Vagina (tissue), 2 donors: ENCODE data around the gene PIWIL4. TPM values are rescaled to one million over a fixed set of nuclear protein-coding genes. Genes with fewer than 3 reads are reported as not detected.

Experiments used
- DNase-seq, 2 donors: peaks; one replicate each; pipeline ENCODE4 v3.0.0-alpha.2; 2017; ENCODE audit errors: extremely low spot score in 2 of 2
- H3K27ac ChIP-seq: fragments of 200-600 bp; sonication (generic); one replicate; pipeline ENCODE4 v1.5.1; 2019
- H3K27me3 ChIP-seq: fragments of 200-600 bp; sonication (generic); one replicate; pipeline ENCODE4 v1.5.1; 2019
- H3K36me3 ChIP-seq, 2 donors: fragments of 200-600 bp; sonication (generic); one replicate each; pipeline ENCODE4 v1.5.1; 2017 to 2019
- H3K4me1 ChIP-seq: fragments of 200-600 bp; sonication (generic); one replicate; pipeline ENCODE4 v1.5.1; 2019
- H3K4me3 ChIP-seq, 2 donors: fragments of 200-600 bp; sonication (generic); 1 replicate in 1 of 2; 2 replicates in 1 of 2; pipeline ENCODE4 v1.5.1; 2016 to 2019
- H3K9me3 ChIP-seq: fragments of 200-600 bp; sonication (generic); one replicate; pipeline ENCODE4 v1.5.1; 2019
- POLR2A ChIP-seq, 2 donors: fragments of 450-650 bp; IDR thresholded peaks; one replicate each; pipeline ENCODE4 v1.6.1; 2017; ENCODE audit warnings: antibody characterized with exemption in 2 of 2, mild to moderate bottlenecking in 2 of 2, moderate library complexity in 2 of 2
- POLR2AphosphoS5 ChIP-seq, 2 donors: sonication (generic); formaldehyde crosslinking; IDR thresholded peaks; one replicate each; pipeline ENCODE4 v1.9.0; 2017; ENCODE audit warnings: antibody characterized with exemption in 2 of 2, mild to moderate bottlenecking in 2 of 2, low read depth in 1 of 2; ENCODE audit not compliant: insufficient read depth in 1 of 2
- intact Hi-C: fragments of 100-400 bp; cut with DNase I; formaldehyde crosslinking; loops from one replicate; pipeline ENCODE4 v1.15.1; 2023
- total RNA-seq: library from RNA; depleted of rRNA; stranded (reverse); fragments of >200 nt; gene quantifications from one replicate; pipeline ENCODE4 v1.2.3, GENCODE V29; 2016
- TF ChIP-seq, protein P1 (sequence below), 3 experiments: fragments of 450-650 bp in 2 of 3; fragments of 200-600 bp in 1 of 3; sonication (generic) in 1 of 3; IDR thresholded peaks; one replicate each; pipeline ENCODE4 v1.5.1; 2017 to 2019; ENCODE audit warnings: antibody characterized with exemption in 3 of 3, mild to moderate bottlenecking in 2 of 3, moderate library complexity in 2 of 3

Gene PIWIL4
- total RNA-seq, 1 donor from 2014 or later: 3.2 TPM

DNA sequence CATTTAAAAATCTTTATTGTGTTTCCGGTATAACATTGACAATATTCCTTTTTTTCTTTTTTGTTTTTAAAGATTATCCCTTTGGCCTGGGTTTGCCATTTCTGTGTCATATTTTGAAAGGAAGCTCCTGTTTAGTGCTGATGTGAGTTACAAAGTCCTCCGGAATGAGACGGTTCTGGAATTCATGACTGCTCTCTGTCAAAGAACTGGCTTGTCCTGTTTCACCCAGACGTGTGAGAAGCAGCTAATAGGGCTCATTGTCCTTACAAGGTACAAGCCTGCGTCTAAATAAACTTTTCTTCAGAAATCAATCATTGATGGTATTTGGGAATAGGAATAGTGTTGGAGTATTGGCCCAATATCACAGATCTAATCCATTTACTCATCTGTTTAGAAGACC lies 19.8 kb downstream of the PIWIL4 start:
- H3K27me3 ChIP-seq: no peaks in the 10 kb centered on the region
- H3K9me3 ChIP-seq: no peaks in the 10 kb centered on the region
- intact Hi-C loops: loop anchor here (10.0 kb wide), 1 partner anchor 72 kb away; the partner anchor contains the start of gene C11orf97
- no peak overlapping the region for H3K4me3 ChIP-seq
- H3K27ac ChIP-seq: no peak overlapping the region
- no peak for DNase-seq
- no peaks in the 10 kb centered on the region for H3K4me1 ChIP-seq
- TF ChIP-seq, protein P1, sequence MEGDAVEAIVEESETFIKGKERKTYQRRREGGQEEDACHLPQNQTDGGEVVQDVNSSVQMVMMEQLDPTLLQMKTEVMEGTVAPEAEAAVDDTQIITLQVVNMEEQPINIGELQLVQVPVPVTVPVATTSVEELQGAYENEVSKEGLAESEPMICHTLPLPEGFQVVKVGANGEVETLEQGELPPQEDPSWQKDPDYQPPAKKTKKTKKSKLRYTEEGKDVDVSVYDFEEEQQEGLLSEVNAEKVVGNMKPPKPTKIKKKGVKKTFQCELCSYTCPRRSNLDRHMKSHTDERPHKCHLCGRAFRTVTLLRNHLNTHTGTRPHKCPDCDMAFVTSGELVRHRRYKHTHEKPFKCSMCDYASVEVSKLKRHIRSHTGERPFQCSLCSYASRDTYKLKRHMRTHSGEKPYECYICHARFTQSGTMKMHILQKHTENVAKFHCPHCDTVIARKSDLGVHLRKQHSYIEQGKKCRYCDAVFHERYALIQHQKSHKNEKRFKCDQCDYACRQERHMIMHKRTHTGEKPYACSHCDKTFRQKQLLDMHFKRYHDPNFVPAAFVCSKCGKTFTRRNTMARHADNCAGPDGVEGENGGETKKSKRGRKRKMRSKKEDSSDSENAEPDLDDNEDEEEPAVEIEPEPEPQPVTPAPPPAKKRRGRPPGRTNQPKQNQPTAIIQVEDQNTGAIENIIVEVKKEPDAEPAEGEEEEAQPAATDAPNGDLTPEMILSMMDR (IDR thresholded peaks at IDR 0.05): no peak
- TF ChIP-seq POLR2AphosphoS5 (IDR thresholded peaks at IDR 0.05; ENCODE audit: insufficient read depth in 1 of 2, low read depth in 1 of 2) (no peak), POLR2A (IDR thresholded peaks at IDR 0.05) (no peak)
- no peaks in the 10 kb centered on the region for H3K36me3 ChIP-seq

DNA sequence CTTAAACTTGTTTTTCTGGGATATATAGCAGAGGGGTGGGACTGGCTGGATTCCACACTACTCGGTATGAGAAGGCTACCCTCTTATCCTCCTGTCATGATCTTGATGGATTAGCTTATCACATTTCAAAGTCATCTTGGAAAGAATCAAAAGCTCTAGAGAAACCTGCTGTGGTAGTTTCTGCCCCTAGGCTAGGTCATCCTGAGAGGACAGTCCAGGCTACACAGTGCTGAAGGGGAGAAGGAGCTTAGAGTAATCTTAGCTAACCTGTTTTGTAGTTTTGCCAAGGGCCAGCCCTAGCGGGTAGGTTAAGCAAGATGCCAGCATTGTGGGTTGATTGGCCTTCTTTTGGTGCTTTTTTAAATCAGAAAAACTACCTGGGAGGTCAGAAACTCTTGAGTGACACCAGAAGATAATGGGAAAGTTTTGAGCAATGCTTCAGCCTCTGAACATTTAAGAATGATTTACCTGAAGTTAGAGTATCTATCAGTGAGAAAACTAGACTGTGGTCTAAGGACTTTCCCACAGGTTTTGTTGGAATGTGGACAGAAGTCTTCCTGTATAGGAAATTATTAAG lies 21.3 kb downstream of the PIWIL4 start:
- Histone ChIP-seq H3K27me3 (no peaks in the 10 kb centered on the region), H3K9me3 (no peaks in the 10 kb centered on the region), H3K4me1 (no peaks in the 10 kb centered on the region), H3K27ac (no peak overlapping the region), H3K36me3 (no peaks in the 10 kb centered on the region), H3K4me3 (no peak overlapping the region)
- DNase-seq: no peak
- TF ChIP-seq POLR2A (IDR thresholded peaks at IDR 0.05): no peak
- TF ChIP-seq, protein P1 (IDR thresholded peaks at IDR 0.05): no peak
- no peak for TF ChIP-seq POLR2AphosphoS5 (IDR thresholded peaks at IDR 0.05; ENCODE audit: insufficient read depth in 1 of 2, low read depth in 1 of 2)
- intact Hi-C loops: loop anchor here (10.0 kb wide), 1 partner anchor 74 kb away; the partner anchor contains the start of gene C11orf97

DNA sequence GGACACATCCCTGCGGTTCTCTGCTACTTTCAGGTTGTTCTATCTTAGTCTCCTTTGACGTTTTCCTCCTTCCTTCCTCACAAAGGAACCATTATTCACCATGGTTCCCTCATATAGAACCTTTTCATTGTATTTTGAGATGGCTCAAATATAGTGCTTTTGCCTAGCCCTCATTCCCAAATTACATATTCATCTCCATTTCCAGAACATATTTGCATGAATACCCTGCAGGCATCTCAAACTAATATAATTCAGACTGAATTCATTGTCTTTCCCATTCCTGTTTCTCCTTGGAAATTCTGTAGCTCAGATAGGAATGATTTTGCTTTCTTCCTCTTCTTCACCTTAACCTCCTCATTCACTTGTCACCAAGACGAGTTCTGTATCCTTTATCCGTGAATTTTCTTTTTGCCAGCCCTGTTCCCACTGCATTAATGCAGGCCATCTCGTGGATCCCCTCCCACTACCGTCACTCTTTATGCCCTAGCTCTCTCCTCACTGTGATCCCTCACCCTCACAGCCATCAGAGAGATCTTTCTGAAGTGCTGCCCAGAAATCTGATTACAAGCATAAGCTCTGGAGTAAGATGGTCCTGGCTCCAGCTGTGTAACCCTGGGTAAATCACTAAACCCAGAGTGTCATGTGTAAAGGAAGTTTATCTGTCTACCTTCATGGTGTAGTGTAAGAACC lies 23.3 kb downstream of the PIWIL4 start:
- intact Hi-C loops: no loop called here
- H3K36me3 ChIP-seq: no peaks in the 10 kb centered on the region

DNA sequence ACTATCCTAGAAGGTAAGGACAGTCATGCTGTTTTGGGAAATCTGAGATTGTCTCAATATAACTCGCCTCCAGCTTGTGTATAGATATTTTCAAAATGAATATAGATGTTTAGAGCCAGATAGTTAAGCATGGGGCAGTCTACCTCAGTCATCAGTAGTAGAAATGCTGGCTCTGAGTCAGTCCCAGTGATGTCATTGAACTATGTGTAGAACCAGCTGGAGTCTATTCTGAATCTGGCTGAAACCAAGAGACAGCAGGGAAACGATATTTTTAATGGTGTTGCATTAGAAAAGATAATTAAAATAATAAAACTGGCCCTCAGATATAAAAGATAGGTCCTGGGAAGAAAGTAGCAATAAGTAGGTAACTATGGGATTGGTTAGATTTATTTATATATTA lies 25.9 kb downstream of the PIWIL4 start:
- no peak for DNase-seq
- intact Hi-C loops: no loop called here
- no peak overlapping the region for H3K27ac ChIP-seq
- no peaks in the 10 kb centered on the region for H3K9me3 ChIP-seq
- no peaks in the 10 kb centered on the region for H3K36me3 ChIP-seq
- H3K27me3 ChIP-seq: no peaks in the 10 kb centered on the region
- TF ChIP-seq POLR2A (IDR thresholded peaks at IDR 0.05): no peak
- TF ChIP-seq, protein P1 (IDR thresholded peaks at IDR 0.05): no peak
- no peak for TF ChIP-seq POLR2AphosphoS5 (IDR thresholded peaks at IDR 0.05; ENCODE audit: insufficient read depth in 1 of 2, low read depth in 1 of 2)
- H3K4me1 ChIP-seq: no peaks in the 10 kb centered on the region
- H3K4me3 ChIP-seq: no peak overlapping the region

More for the DNA sequence above, 23.3 kb downstream of the PIWIL4 start:
- Histone ChIP-seq H3K27ac (no peak overlapping the region), H3K27me3 (no peaks in the 10 kb centered on the region), H3K4me1 (no peaks in the 10 kb centered on the region), H3K4me3 (no peak overlapping the region), H3K9me3 (no peaks in the 10 kb centered on the region)
- TF ChIP-seq POLR2A (IDR thresholded peaks at IDR 0.05) (no peak), POLR2AphosphoS5 (IDR thresholded peaks at IDR 0.05; ENCODE audit: insufficient read depth in 1 of 2, low read depth in 1 of 2) (no peak)
- TF ChIP-seq, protein P1 (IDR thresholded peaks at IDR 0.05): no peak
- DNase-seq: no peak

DNA sequence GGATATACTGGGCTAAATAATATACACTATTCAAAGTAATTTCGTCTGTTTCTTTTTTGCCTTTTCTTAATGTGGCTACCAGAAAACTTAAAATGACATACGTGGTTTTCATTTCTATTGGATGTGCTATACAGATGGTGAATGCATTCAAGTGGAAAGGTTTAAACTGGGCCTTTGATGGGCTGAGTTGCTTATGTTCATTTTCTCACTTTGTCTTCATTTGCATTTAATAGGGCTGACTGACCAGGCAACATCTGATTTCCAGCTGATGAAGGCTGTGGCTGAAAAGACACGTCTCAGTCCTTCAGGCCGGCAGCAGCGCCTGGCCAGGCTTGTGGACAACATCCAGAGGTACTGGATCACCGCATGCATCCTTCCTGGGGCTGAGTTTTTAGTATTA lies 27.9 kb downstream of the PIWIL4 start:
- Histone ChIP-seq H3K27me3 (no peaks in the 10 kb centered on the region), H3K4me3 (no peak overlapping the region), H3K9me3 (no peaks in the 10 kb centered on the region), H3K36me3 (no peaks in the 10 kb centered on the region), H3K4me1 (no peaks in the 10 kb centered on the region), H3K27ac (no peak overlapping the region)
- no peak for DNase-seq
- TF ChIP-seq, protein P1 (IDR thresholded peaks at IDR 0.05): no peak
- TF ChIP-seq POLR2A (IDR thresholded peaks at IDR 0.05) (no peak), POLR2AphosphoS5 (IDR thresholded peaks at IDR 0.05; ENCODE audit: insufficient read depth in 1 of 2, low read depth in 1 of 2) (no peak)
- intact Hi-C loops: no loop called here
